ENCODE data around the gene PRR29.
A peak's percentile ranks its signal among the peaks of the same experiment; 100 is the strongest.

PRR29 gene

GRCh38 chr17:63960430-63960829 lies 37.7 kb upstream of the PRR29 start:
- Histone ChIP-seq H3F3A (ENCODE audit: insufficient read depth, low read length) (peaks cover 6% of the 10 kb centered on the region; the same call in 1 of the 2 replicates), H3K9ac (ENCODE audit: low read length) (no peak overlapping the region), H3K9me2 (replicated peaks; ENCODE audit: insufficient read depth, low read length) (no peaks in the 10 kb centered on the region), H3K27me3 (replicated peaks; ENCODE audit: insufficient read depth, low read length) (no peaks in the 10 kb centered on the region), H3K9me3 (replicated peaks; ENCODE audit: insufficient read depth, low read length) (no peaks in the 10 kb centered on the region), H4K20me1 (ENCODE audit: insufficient read depth, low read length) (no peaks in the 10 kb centered on the region), H3K4me1 (ENCODE audit: low read length) (0 out of 2 replicates have a peak, but pooled peaks cover 5% of the 10 kb centered on the region), H3K79me2 (ENCODE audit: low read length) (no peaks in the 10 kb centered on the region), H3K36me3 (replicated peaks; ENCODE audit: insufficient read depth, low read length) (no peaks in the 10 kb centered on the region), H2AFZ (ENCODE audit: low read length) (no peak overlapping the region), H3K4me3 (ENCODE audit: low read length) (no peak overlapping the region), H3K4me2 (ENCODE audit: low read depth, low read length) (no peak overlapping the region), H3K27ac (ENCODE audit: low read length) (no peak overlapping the region)
- DNase-seq: no peak
- TF ChIP-seq, protein P1, sequence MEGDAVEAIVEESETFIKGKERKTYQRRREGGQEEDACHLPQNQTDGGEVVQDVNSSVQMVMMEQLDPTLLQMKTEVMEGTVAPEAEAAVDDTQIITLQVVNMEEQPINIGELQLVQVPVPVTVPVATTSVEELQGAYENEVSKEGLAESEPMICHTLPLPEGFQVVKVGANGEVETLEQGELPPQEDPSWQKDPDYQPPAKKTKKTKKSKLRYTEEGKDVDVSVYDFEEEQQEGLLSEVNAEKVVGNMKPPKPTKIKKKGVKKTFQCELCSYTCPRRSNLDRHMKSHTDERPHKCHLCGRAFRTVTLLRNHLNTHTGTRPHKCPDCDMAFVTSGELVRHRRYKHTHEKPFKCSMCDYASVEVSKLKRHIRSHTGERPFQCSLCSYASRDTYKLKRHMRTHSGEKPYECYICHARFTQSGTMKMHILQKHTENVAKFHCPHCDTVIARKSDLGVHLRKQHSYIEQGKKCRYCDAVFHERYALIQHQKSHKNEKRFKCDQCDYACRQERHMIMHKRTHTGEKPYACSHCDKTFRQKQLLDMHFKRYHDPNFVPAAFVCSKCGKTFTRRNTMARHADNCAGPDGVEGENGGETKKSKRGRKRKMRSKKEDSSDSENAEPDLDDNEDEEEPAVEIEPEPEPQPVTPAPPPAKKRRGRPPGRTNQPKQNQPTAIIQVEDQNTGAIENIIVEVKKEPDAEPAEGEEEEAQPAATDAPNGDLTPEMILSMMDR (IDR thresholded peaks at IDR 0.05; ENCODE audit: low read length): no peak
- TF ChIP-seq EZH2 (optimal IDR thresholded peaks at IDR 0.05; ENCODE audit: low read depth, low read length): no peak
- no peak for TF ChIP-seq EZH2phosphoT487 (IDR thresholded peaks at IDR 0.05; ENCODE audit: low read length)

GRCh38 chr17:63961355-63962212 lies 36.6 kb upstream of the PRR29 start:
- Histone ChIP-seq H3K4me2 (ENCODE audit: low read depth, low read length) (peak overlapping the region; percentile 67), H3K9ac (ENCODE audit: low read length) (no peak overlapping the region), H3K4me3 (ENCODE audit: low read length) (peak overlapping the region; percentile 24; the same call in 1 of the 2 replicates), H3K79me2 (ENCODE audit: low read length) (no peaks in the 10 kb centered on the region), H3K27me3 (replicated peaks; ENCODE audit: insufficient read depth, low read length) (no peaks in the 10 kb centered on the region), H3F3A (ENCODE audit: insufficient read depth, low read length) (peaks cover 6% of the 10 kb centered on the region; the same call in 1 of the 2 replicates), H3K9me2 (replicated peaks; ENCODE audit: insufficient read depth, low read length) (no peaks in the 10 kb centered on the region), H3K27ac (ENCODE audit: low read length) (no peak overlapping the region), H3K4me1 (ENCODE audit: low read length) (0 out of 2 replicates have a peak, but pooled peaks cover 5% of the 10 kb centered on the region), H4K20me1 (ENCODE audit: insufficient read depth, low read length) (no peaks in the 10 kb centered on the region), H3K36me3 (replicated peaks; ENCODE audit: insufficient read depth, low read length) (no peaks in the 10 kb centered on the region), H2AFZ (ENCODE audit: low read length) (0 out of 2 replicates have a peak overlapping the region, but pooled peaks have one; percentile 11), H3K9me3 (replicated peaks; ENCODE audit: insufficient read depth, low read length) (no peaks in the 10 kb centered on the region)
- DNase-seq: peak; percentile 54
- no peak for TF ChIP-seq EZH2phosphoT487 (IDR thresholded peaks at IDR 0.05; ENCODE audit: low read length)

DNA sequence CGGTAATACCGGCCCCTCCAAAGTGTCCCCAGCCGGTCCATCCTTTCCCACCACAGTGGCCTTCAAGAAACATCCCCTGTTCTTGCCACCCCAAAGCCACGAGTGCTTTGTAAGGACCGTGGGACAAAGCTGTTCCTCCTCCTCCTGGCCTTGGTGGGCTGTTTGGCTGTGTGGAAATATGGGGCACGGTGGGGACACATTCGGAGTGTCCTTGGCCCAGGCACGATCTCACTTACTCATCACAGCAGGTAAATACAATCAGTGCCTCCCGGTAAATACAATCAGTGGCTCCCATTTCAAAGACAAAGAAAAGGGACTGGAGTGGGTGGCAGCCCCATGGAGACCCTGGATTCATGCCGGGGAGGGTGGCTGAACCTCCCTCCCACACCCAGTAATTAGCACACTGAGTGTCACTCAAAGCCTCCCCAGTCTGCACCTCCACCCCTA lies 35.8 kb upstream of the PRR29 start:
- H3K9ac ChIP-seq (ENCODE audit: low read length): no peak overlapping the region
- H3K79me2 ChIP-seq (ENCODE audit: low read length): no peaks in the 10 kb centered on the region
- DNase-seq: no peak
- H3K27me3 ChIP-seq (replicated peaks; ENCODE audit: insufficient read depth, low read length): no peaks in the 10 kb centered on the region
- TF ChIP-seq EZH2phosphoT487 (IDR thresholded peaks at IDR 0.05; ENCODE audit: low read length) (no peak), EZH2 (optimal IDR thresholded peaks at IDR 0.05; ENCODE audit: low read depth, low read length) (no peak)
- TF ChIP-seq, protein P1 (IDR thresholded peaks at IDR 0.05; ENCODE audit: low read length): no peak
- H3K36me3 ChIP-seq (replicated peaks; ENCODE audit: insufficient read depth, low read length): no peaks in the 10 kb centered on the region
- H3K4me2 ChIP-seq (ENCODE audit: low read depth, low read length): no peak overlapping the region
- no peaks in the 10 kb centered on the region for H4K20me1 ChIP-seq (ENCODE audit: insufficient read depth, low read length)
- H3K4me1 ChIP-seq (ENCODE audit: low read length): 0 out of 2 replicates have a peak, but pooled peaks cover 5% of the 10 kb centered on the region
- H3K27ac ChIP-seq (ENCODE audit: low read length): no peak overlapping the region
- H3K9me2 ChIP-seq (replicated peaks; ENCODE audit: insufficient read depth, low read length): no peaks in the 10 kb centered on the region
- H2AFZ ChIP-seq (ENCODE audit: low read length): no peak overlapping the region
- no peaks in the 10 kb centered on the region for H3K9me3 ChIP-seq (replicated peaks; ENCODE audit: insufficient read depth, low read length)
- peaks cover 6% of the 10 kb centered on the region; the same call in 1 of the 2 replicates for H3F3A ChIP-seq (ENCODE audit: insufficient read depth, low read length)
- no peak overlapping the region for H3K4me3 ChIP-seq (ENCODE audit: low read length)

Measured in MM.1S (cell line).